Prostate gland (tissue), 2 donors: Measurements from ENCODE around the gene CDK19.
A peak's percentile ranks its signal among the peaks of the same experiment; 100 is the strongest.

Source experiments
- POLR2A ChIP-seq: fragments of 450-650 bp; IDR thresholded peaks from one replicate; pipeline ENCODE4 v1.6.1; 2016; ENCODE audit warnings: antibody characterized with exemption, mild to moderate bottlenecking
- POLR2AphosphoS5 ChIP-seq: sonication (generic); formaldehyde crosslinking; IDR thresholded peaks from one replicate; pipeline ENCODE4 v1.6.1; 2017; ENCODE audit warnings: antibody characterized with exemption
- TF ChIP-seq, protein P1 (sequence below), 4 experiments: fragments of 200-600 bp in 2 of 4; fragments of 450-650 bp in 2 of 4; sonication (generic) in 2 of 4; IDR thresholded peaks; 1 replicate in 3 of 4; 2 replicates in 1 of 4; pipeline ENCODE4 v1.5.1; 2016 to 2019; ENCODE audit warnings: antibody characterized with exemption in 4 of 4, mild to moderate bottlenecking in 2 of 4, moderate library complexity in 2 of 4

GRCh38 chr6:110596354-110596753 lies 218.9 kb downstream of the CDK19 start:
- TF ChIP-seq POLR2A (no peak), POLR2AphosphoS5 (peak; percentile 19)
- TF ChIP-seq, protein P1, sequence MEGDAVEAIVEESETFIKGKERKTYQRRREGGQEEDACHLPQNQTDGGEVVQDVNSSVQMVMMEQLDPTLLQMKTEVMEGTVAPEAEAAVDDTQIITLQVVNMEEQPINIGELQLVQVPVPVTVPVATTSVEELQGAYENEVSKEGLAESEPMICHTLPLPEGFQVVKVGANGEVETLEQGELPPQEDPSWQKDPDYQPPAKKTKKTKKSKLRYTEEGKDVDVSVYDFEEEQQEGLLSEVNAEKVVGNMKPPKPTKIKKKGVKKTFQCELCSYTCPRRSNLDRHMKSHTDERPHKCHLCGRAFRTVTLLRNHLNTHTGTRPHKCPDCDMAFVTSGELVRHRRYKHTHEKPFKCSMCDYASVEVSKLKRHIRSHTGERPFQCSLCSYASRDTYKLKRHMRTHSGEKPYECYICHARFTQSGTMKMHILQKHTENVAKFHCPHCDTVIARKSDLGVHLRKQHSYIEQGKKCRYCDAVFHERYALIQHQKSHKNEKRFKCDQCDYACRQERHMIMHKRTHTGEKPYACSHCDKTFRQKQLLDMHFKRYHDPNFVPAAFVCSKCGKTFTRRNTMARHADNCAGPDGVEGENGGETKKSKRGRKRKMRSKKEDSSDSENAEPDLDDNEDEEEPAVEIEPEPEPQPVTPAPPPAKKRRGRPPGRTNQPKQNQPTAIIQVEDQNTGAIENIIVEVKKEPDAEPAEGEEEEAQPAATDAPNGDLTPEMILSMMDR (IDR thresholded peaks at IDR 0.05) = no peak
